ENCODE measurements around the gene DYNC1I1.

DYNC1I1 gene

GRCh38 chr7:95772298-95772770, at the start of gene DYNC1I1:
Gene DYNC1I1, plus strand, starts transcription at chr7:95772554. Its CDS starts 32,176 bp downstream, at chr7:95804730.
- DNase-seq = peak; percentile 15

GRCh38 chr7:95723583-95724180, 48.7 kb upstream of the DYNC1I1 start:
- no peak for DNase-seq

- no peak for DNase-seq
Measured at GRCh38 chr7:95725205-95725604, 47.1 kb upstream of the DYNC1I1 start.

GRCh38 chr7:95730493-95731280, 41.7 kb upstream of the DYNC1I1 start:
- DNase-seq = no peak

GRCh38 chr7:95736635-95737034, 35.7 kb upstream of the DYNC1I1 start:
- DNase-seq = no peak

- DNase-seq = no peak
Measured at GRCh38 chr7:95737828-95738505, 34.4 kb upstream of the DYNC1I1 start.

GRCh38 chr7:95749044-95749443, 23.3 kb upstream of the DYNC1I1 start:
- no peak for DNase-seq

GRCh38 chr7:95749515-95749914, 22.8 kb upstream of the DYNC1I1 start:
- DNase-seq = no peak

- DNase-seq = no peak
Measured at GRCh38 chr7:95753440-95753839, 18.9 kb upstream of the DYNC1I1 start.

GRCh38 chr7:95755277-95755934, 16.9 kb upstream of the DYNC1I1 start:
- no peak for DNase-seq

- no peak for DNase-seq
Measured at GRCh38 chr7:95758187-95758586, 14.2 kb upstream of the DYNC1I1 start.

- DNase-seq = no peak
Measured at GRCh38 chr7:95766086-95766485, 6.3 kb upstream of the DYNC1I1 start.

- DNase-seq = no peak
Measured at GRCh38 chr7:95766657-95767056, 5.7 kb upstream of the DYNC1I1 start.

- no peak for DNase-seq
Measured at GRCh38 chr7:95772771-95773581, 622 bp downstream of the DYNC1I1 start.

GRCh38 chr7:95776561-95777185, 4.3 kb downstream of the DYNC1I1 start:
- DNase-seq = no peak

GRCh38 chr7:95777269-95777668, 4.9 kb downstream of the DYNC1I1 start:
- no peak for DNase-seq

GRCh38 chr7:95780665-95781064, 8.3 kb downstream of the DYNC1I1 start:
- no peak for DNase-seq

GRCh38 chr7:95781961-95782586, 9.7 kb downstream of the DYNC1I1 start:
- no peak for DNase-seq

- DNase-seq = no peak
Measured at GRCh38 chr7:95784796-95785195, 12.4 kb downstream of the DYNC1I1 start.

GRCh38 chr7:95788258-95788657, 15.9 kb downstream of the DYNC1I1 start:
- no peak for DNase-seq

GRCh38 chr7:95788884-95789283, 16.5 kb downstream of the DYNC1I1 start:
- DNase-seq = no peak

Measured in CD4-positive, alpha-beta T cell treated with Interleukin-21 for 1 hour (primary cell).